GM19468 (cell line): Measurements from ENCODE around the gene KLF3.
"Not testable (repeated sequence)": the region's sequence is repeated elsewhere in the genome, so short reads cannot be mapped to it uniquely, and the experiment has no call there.

Experiments used
- ATAC-seq: cut with Tn5 transposase; IDR thresholded peaks from one replicate; pipeline ENCODE4 v1.9.1; 2021; ENCODE audit warnings: mild to moderate bottlenecking, moderate library complexity, moderate number of reproducible peaks; ENCODE audit not compliant: unreplicated experiment; ENCODE audit errors: extremely low read depth

KLF3 gene

GRCh38 chr4:38663801-38664705, at the start of gene KLF3:
TSS of gene KLF3 (plus strand) at chr4:38664199. CDS start at chr4:38680626, 16,427 bp downstream.
- peak; percentile 44 for ATAC-seq

DNA sequence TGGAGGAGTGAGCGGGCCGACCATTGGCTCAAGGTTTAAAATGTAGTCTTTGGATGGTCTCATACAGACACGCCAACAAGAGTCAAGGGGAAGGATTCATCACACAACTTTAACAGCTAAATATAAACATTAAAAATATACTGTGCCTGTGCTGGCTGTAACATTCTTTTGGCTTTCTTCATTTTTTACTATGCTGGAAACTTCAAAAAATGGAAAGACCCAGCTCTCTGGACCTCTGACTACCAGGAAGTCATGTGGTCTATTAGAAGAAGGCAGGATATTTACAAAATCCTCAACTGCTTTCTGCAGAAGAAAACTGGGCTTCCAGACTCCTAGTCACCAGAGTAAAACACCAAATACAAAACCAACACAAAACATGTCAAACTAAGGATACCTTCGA, 49.8 kb upstream of the KLF3 start:
- no peak for ATAC-seq

GRCh38 chr4:38615847-38616246, 48.2 kb upstream of the KLF3 start:
- ATAC-seq = no peak

DNA sequence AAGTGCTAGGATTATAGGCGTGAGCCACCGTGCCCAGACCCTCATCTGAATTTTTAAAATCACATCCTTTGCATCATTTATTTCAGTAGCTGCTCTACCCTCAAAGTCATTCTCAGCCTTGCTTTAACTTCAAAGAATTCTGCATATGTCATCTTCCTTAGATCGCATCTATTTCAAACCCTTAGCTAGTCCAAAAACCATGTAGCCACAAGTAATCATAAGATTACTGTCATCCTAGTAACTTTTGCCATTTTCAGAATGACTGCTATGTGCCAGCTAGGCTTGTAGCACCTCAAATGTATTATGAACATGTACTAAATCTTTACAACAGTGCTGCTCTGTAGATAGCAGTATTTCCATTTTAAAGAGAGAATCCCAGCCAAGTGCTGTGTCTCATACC, 45.5 kb upstream of the KLF3 start:
- ATAC-seq = no peak

- no peak for ATAC-seq
Measured at GRCh38 chr4:38619316-38619715, 44.7 kb upstream of the KLF3 start.

- no peak for ATAC-seq
Measured at GRCh38 chr4:38620065-38620464, 43.9 kb upstream of the KLF3 start.

- no peak for ATAC-seq
Measured at GRCh38 chr4:38620527-38621027, 43.4 kb upstream of the KLF3 start.

DNA sequence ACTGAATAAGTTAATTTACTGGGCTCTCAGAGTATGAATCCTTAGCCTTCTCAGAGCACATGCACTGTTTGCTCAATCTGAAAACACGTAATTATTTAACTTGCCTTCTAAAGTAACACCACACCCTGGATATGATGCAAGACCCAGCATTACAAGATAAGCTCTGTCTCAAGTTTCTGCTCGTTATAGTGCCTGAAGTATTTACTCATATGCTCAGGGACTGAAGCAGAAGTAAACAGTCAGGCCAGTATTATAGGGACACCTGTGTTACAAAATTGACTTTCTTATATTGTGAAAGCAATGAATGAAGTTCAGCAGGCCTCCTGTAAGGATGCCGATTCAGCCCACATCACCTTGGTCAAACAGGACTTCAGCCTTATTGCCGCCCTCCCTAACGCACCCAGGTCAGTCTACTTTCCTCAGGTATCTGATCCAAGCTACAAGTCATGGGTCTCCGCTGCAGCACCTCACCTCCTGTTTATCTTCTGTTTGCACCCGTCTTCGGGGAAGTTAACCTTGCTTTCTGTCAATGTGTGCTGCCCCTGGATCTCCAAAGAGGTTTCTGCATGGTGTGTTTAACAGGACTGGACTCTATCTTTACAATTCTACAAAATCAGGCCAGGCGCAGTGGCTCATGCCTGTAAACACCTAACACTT, 42.8 kb upstream of the KLF3 start:
- ATAC-seq = no peak

GRCh38 chr4:38621831-38622230, 42.2 kb upstream of the KLF3 start:
- ATAC-seq = no peak

- ATAC-seq = not testable (repeated sequence)
Measured at GRCh38 chr4:38622340-38622739, 41.7 kb upstream of the KLF3 start.

GRCh38 chr4:38623260-38623659, 40.7 kb upstream of the KLF3 start:
- no peak for ATAC-seq

DNA sequence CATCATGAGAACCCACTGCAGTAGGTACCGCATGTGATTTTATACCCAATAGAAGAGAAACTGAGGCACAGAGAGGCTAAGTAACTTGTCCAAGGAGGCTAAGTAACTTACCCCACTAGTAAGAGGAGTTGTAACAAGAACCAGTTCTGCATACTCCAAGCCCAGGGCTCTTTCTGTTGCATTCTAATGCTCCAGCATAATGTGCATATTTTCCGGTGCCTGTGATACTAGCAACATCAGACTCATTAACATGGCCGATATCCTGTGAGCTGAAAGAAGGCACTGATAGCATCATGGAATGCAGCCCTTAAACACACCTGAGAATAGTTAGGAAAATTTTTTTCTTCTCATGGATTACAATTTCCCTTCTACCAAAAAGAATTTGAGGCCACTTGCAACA, 39.7 kb upstream of the KLF3 start:
- no peak for ATAC-seq

DNA sequence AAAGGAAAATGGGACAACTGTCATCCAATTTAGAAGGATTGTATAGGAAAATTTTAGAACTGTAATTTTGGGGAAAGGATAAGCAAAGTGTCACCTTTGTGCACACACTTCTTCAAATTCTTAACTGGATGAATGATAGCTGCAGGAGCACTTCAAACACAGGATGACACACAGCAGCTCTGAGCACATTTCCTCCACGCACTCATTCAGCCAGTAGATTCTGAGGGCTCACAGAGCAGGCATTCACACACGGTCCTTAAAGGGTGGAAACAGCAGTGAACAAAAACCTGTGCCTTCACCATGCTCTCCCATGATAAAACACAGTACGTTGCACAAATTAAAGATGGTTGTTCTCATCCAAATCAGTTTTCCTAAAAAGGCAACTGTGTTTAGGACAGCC, 38.5 kb upstream of the KLF3 start:
- ATAC-seq = no peak

DNA sequence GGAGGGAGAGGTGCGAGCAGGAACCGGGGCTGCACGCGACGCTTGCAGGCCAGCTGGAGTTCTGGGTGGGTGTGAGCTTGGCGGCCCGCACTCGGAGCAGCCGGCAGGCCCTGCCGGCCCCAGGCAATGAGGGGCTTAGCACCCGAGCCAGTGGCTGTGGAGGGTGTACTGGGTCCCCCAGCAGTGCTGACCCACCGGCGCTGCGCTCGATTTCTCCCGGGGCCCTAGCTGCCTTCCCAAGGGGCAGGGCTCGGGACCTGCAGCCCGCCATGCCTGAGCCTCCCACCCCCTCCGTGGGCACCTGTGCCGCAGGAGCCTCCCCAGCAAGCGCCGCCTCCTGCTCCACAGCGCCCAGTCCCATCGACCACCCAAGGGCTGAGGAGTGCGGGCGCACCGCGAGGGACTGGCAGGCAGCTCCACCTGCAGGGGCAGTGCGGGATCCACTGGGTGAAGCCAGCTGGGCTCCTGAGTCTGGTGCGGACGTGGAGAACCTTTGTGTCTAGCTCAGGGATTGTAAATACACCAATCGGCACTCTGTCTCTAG, 37.0 kb upstream of the KLF3 start:
- not testable (repeated sequence) for ATAC-seq

DNA sequence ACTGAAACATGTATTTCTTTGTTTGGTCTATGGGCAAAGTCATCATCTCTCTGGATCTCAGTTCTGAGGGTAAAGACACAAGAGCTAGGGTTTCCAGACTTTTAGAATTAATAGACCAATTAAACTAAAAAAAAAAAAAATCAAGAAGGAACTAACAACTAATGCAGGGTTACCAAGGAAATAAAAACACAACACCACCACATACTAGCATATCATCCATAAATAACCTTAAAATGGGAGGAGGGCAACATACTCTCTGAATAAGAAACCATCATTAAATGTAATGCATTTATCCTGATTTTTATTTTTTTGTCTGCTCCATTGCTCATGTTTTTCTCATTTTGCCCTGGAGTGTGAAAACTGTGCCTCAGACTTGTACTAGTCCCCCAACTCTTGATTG, 33.5 kb upstream of the KLF3 start:
- no peak for ATAC-seq

DNA sequence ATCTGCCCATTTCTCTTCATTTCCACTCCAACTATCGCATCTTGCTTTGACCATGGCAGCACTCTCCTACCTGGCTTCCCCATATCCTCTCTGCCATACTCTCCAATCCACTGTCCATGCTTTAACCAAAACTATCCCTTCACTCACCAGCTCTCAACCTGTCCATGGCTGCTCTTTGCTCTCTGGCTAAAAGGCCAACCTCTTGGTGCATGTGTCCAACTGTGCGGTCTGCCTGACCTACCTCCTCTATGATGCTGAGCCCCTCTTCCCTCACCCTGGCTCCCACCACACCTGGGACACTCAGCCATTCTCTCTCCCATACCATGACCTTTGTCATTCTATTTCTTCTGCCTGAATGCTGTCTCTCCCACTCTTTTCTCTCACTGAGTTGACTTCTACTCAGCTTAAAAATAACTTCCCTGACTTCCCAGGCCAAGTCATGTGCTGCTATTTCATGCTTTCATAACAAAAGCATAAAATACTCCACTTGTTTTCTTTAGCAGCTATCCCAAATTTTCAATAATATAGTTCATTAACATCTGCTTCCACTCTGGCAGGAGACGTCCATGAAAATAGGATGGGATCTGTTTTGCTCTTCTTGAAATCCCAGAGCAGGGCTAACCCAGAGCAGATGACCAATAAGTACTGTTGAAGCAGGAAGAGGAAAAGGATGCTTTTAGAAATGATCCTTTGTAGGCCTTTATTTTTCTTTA, 29.8 kb upstream of the KLF3 start:
- ATAC-seq = no peak

GRCh38 chr4:38639242-38639641, 24.8 kb upstream of the KLF3 start:
- no peak for ATAC-seq

DNA sequence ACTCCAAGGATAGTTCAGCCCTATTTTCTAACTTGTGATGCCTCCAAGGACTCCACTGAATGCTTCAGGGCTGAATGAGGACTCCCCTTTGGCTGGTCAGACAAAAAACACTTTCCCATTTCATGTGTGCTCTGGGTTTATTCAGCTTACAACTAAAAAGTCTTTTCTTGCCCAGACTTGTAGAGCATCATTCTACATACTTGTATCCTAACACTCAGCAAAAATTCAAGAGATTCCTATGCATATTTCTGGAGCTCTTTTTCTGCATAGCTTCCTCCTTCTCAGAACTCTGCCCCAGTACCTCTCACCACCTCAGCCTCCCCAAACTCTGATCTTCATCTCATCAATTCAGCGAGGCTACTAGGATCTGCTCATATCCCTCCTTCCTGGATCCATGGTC, 22.2 kb upstream of the KLF3 start:
- no peak for ATAC-seq

DNA sequence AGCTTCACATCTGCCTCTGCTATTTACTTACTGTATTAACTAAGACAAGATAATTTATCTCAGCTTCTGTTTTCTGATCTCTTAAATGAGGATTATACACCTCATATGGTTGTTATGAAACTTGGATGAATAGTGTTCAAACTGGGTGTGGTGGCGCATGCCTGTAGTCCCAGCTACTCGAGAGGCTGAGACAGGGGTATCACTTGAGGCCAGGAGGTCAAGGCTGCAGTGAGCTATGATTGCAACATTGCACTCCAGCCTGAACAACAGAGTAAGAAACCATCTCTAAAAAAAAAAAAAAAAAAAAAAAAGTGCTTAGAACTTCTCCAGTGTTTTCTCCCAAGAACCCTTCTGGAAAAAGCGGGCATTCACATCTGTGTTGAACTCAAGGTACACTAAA, 19.8 kb upstream of the KLF3 start:
- no peak for ATAC-seq

- no peak for ATAC-seq
Measured at GRCh38 chr4:38647101-38647819, 16.7 kb upstream of the KLF3 start.
